Esophagus muscularis mucosa (tissue), 4 donors: Measurements from ENCODE around the gene NSD2. TPM values are rescaled to one million over a fixed set of nuclear protein-coding genes. Genes with fewer than 3 reads are reported as not detected.
A peak's percentile ranks its signal among the peaks of the same experiment; 100 is the strongest.
"Not testable (repeated sequence)": the region's sequence is repeated elsewhere in the genome, so short reads cannot be mapped to it uniquely, and the experiment has no call there.

ENCODE experiments used
- DNase-seq: peaks from one replicate; pipeline ENCODE4 v3.0.0-alpha.2; 2017; ENCODE audit errors: extremely low spot score
- H3K27ac ChIP-seq, 4 donors: fragments of 200-600 bp; sonication (generic); replicated peaks in 1 of 4; 1 replicate in 3 of 4; 2 replicates in 1 of 4; pipeline ENCODE4 v1.5.1; 2016 to 2019; ENCODE audit warnings: mild to moderate bottlenecking in 1 of 4
- H3K27me3 ChIP-seq, 4 donors: fragments of 200-600 bp; sonication (generic); one replicate each; pipeline versions ENCODE4 v1.5.1 to v1.6.0; 2016 to 2019
- H3K36me3 ChIP-seq, 4 donors: fragments of 200-600 bp; sonication (generic); one replicate each; pipeline ENCODE4 v1.5.1; 2016 to 2019
- H3K4me1 ChIP-seq, 4 donors: fragments of 200-600 bp; sonication (generic); one replicate each; pipeline ENCODE4 v1.5.1; 2016 to 2019
- H3K4me3 ChIP-seq, 4 donors: fragments of 200-600 bp; sonication (generic); 1 replicate in 2 of 4; 2 replicates in 2 of 4; pipeline ENCODE4 v1.5.1; 2016 to 2019; ENCODE audit warnings: mild to moderate bottlenecking in 4 of 4, moderate library complexity in 1 of 4
- H3K9me3 ChIP-seq, 4 donors: fragments of 200-600 bp; sonication (generic); 1 replicate in 3 of 4; 2 replicates in 1 of 4; pipeline ENCODE4 v1.5.1; 2016 to 2019
- CTCF ChIP-seq, 3 experiments: fragments of 200-600 bp in 2 of 3; fragments of 450-650 bp in 1 of 3; sonication (generic) in 2 of 3; IDR thresholded peaks; one replicate each; pipeline ENCODE4 v1.5.1; 2017 to 2019; ENCODE audit warnings: antibody characterized with exemption in 3 of 3, mild to moderate bottlenecking in 2 of 3, moderate library complexity in 1 of 3
- EP300 ChIP-seq: sonication (generic); formaldehyde crosslinking; IDR thresholded peaks from one replicate; pipeline ENCODE4 v1.6.1; 2017; ENCODE audit warnings: antibody characterized with exemption
- POLR2A ChIP-seq: fragments of 450-650 bp; IDR thresholded peaks from one replicate; pipeline ENCODE4 v1.6.1; 2017; ENCODE audit warnings: antibody characterized with exemption, moderate library complexity, mild to moderate bottlenecking, low read depth
- POLR2AphosphoS5 ChIP-seq, 2 donors: sonication (generic); formaldehyde crosslinking; IDR thresholded peaks; one replicate each; pipeline ENCODE4 v1.6.1; 2017; ENCODE audit warnings: antibody characterized with exemption in 2 of 2
- whole genome bisulfite sequencing: methylation state at CpG from one replicate; pipeline ENCODE4 v1.1.5; 2018; 5-methylcytosine and 5-hydroxymethylcytosine counted together
- intact Hi-C: fragments of 100-400 bp; cut with DNase I; formaldehyde crosslinking; loops from one replicate; pipeline ENCODE4 v1.15.1; 2023
- total RNA-seq, 4 donors: library from RNA; depleted of rRNA; stranded (reverse); fragments of >200 nt; gene quantifications; one replicate each; pipeline versions ENCODE4 v1.1.0 to v1.2.1, GENCODE V29; 2016

NSD2 gene
- total RNA-seq, 4 donors from 2014 or later, result 31.8 to 44.2 (median 37.5) TPM

- no peaks in the 10 kb centered on the region for H3K9me3 ChIP-seq
- no peak overlapping the region for H3K4me3 ChIP-seq
- H3K27ac ChIP-seq, result no peak overlapping the region
- H3K36me3 ChIP-seq, result peaks cover 5 to 55% (median 36%) of the 10 kb centered on the region in 4 donors
- WGBS, result 100% methylated on average over 1 of the region's 1 CpG
- no peaks in the 10 kb centered on the region for H3K27me3 ChIP-seq
- TF ChIP-seq POLR2AphosphoS5 (IDR thresholded peaks at IDR 0.05), result no peak
- no peak for TF ChIP-seq EP300
- TF ChIP-seq POLR2A, result no peak
- no peak for TF ChIP-seq CTCF (IDR thresholded peaks at IDR 0.05)
- DNase-seq, result no peak
- H3K4me1 ChIP-seq, result no peaks in the 10 kb centered on the region
- intact Hi-C loops, result no loop called here
These were observed 31.8 kb downstream of the NSD2 start for GRCh38 chr4:1903035-1903434.

- Histone ChIP-seq H3K4me3 (no peak overlapping the region), H3K36me3 (peaks cover 5 to 55% (median 36%) of the 10 kb centered on the region in 4 donors), H3K9me3 (no peaks in the 10 kb centered on the region), H3K27me3 (no peaks in the 10 kb centered on the region), H3K4me1 (no peaks in the 10 kb centered on the region), H3K27ac (no peak overlapping the region)
- DNase-seq, result no peak
- 71% methylated on average over 3 of the region's 3 CpGs for WGBS
- intact Hi-C loops, result no loop called here
- no peak for TF ChIP-seq CTCF (IDR thresholded peaks at IDR 0.05)
- no peak for TF ChIP-seq POLR2A
- no peak for TF ChIP-seq EP300
- TF ChIP-seq POLR2AphosphoS5 (IDR thresholded peaks at IDR 0.05), result no peak
These were observed 32.8 kb downstream of the NSD2 start for GRCh38 chr4:1904042-1904441.

- Histone ChIP-seq H3K4me3 (no peak overlapping the region), H3K36me3 (peaks cover 0 to 41% (median 24%) of the 10 kb centered on the region in 4 donors), H3K4me1 (no peaks in the 10 kb centered on the region), H3K9me3 (no peaks in the 10 kb centered on the region), H3K27me3 (no peaks in the 10 kb centered on the region), H3K27ac (no peak overlapping the region)
- DNase-seq, result no peak
- intact Hi-C loops, result no loop called here
- no peak for TF ChIP-seq POLR2AphosphoS5 (IDR thresholded peaks at IDR 0.05)
- no peak for TF ChIP-seq CTCF (IDR thresholded peaks at IDR 0.05)
- no peak for TF ChIP-seq POLR2A
- no peak for TF ChIP-seq EP300
- WGBS, result 96% methylated on average over 6 of the region's 7 CpGs
These were observed 36.8 kb downstream of the NSD2 start for GRCh38 chr4:1907848-1908525.

- H3K27ac ChIP-seq, H3K9me3 ChIP-seq, H3K4me3 ChIP-seq, H3K27me3 ChIP-seq, H3K4me1 ChIP-seq, DNase-seq, intact Hi-C loops: not testable (repeated sequence)
- WGBS, result 94% methylated on average over 11 of the region's 11 CpGs
- H3K36me3 ChIP-seq, result peaks cover 4 to 34% (median 24%) of the 10 kb centered on the region in 4 donors
These were observed 38.5 kb downstream of the NSD2 start for GRCh38 chr4:1909696-1910095.

- intact Hi-C loops, result no loop called here
- DNase-seq, result no peak
- 46% methylated on average over 3 of the region's 3 CpGs for WGBS
- TF ChIP-seq CTCF (IDR thresholded peaks at IDR 0.05) (peak in 1 of 3 experiments; percentile 31), POLR2AphosphoS5 (IDR thresholded peaks at IDR 0.05) (no peak), EP300 (no peak), POLR2A (no peak)
- H3K36me3 ChIP-seq, result peaks cover 4 to 25% (median 16%) of the 10 kb centered on the region in 4 donors
- H3K9me3 ChIP-seq, result no peaks in the 10 kb centered on the region
- no peak overlapping the region for H3K4me3 ChIP-seq
- H3K27me3 ChIP-seq, result no peaks in the 10 kb centered on the region
- no peak overlapping the region for H3K27ac ChIP-seq
- H3K4me1 ChIP-seq, result no peaks in the 10 kb centered on the region
These were observed 39.5 kb downstream of the NSD2 start for GRCh38 chr4:1910643-1911042.

GRCh38 chr4:1911316-1911715 is 40.1 kb downstream of the NSD2 start:
- H3K4me3 ChIP-seq, H3K9me3 ChIP-seq, DNase-seq, H3K27me3 ChIP-seq, H3K4me1 ChIP-seq, H3K27ac ChIP-seq, intact Hi-C loops: not testable (repeated sequence)
- H3K36me3 ChIP-seq, result peaks cover 8 to 23% (median 15%) of the 10 kb centered on the region in 4 donors
- WGBS, result 86% methylated on average over 9 of the region's 9 CpGs
